K562 (cell line): Measurements from ENCODE around the gene PRXL2A. TPM values are rescaled to one million over a fixed set of nuclear protein-coding genes. Genes with fewer than 3 reads are reported as not detected.

Source experiments
- BRD9 ChIP-seq: fragments of 450-650 bp; IDR thresholded peaks from 2 replicates; pipeline ENCODE4 v1.6.1; 2018; ENCODE audit warnings: low read depth; ENCODE audit not compliant: partially characterized antibody
- CBFA2T3 ChIP-seq: fragments of 450-650 bp; IDR thresholded peaks from 2 replicates; pipeline ENCODE4 v1.6.1; 2017
- EZH2 ChIP-seq: IDR thresholded peaks from 2 replicates; pipeline ENCODE4 v1.6.1; 2012; ENCODE audit warnings: low read depth, mild to moderate bottlenecking, inconsistent platforms, low read length, borderline replicate concordance
- FOXJ2 ChIP-seq: fragments of 200-800 bp; sonication (Bioruptor generic); IDR thresholded peaks from 2 replicates; pipeline ENCODE4 v1.6.1; 2016; ENCODE audit warnings: missing genetic modification characterization, missing compliant biosample characterization
- GABPA ChIP-seq: fragments of 200-800 bp; sonication (Bioruptor generic); conservative IDR thresholded peaks from 2 replicates; pipeline ENCODE4 v1.6.1; 2016; ENCODE audit warnings: low read depth, missing genetic modification characterization, missing compliant biosample characterization
- MAZ ChIP-seq, 2 experiments: fragments of 450-650 bp in 1 of 2; sonication (generic) in 1 of 2; formaldehyde crosslinking; IDR thresholded peaks in 1 of 2; conservative IDR thresholded peaks in 1 of 2; 2 replicates each; pipeline versions ENCODE4 v1.4.0 to v1.5.0; 2020; ENCODE audit warnings: mild to moderate bottlenecking in 1 of 2, missing genetic modification reagents in 1 of 2
- MIER1 ChIP-seq: fragments of 450-650 bp; IDR thresholded peaks from 2 replicates; pipeline ENCODE4 v1.6.1; 2016; ENCODE audit warnings: antibody characterized with exemption, mild to moderate bottlenecking, low read depth
- NBN ChIP-seq: fragments of 450-650 bp; IDR thresholded peaks from 2 replicates; pipeline ENCODE4 v1.6.1; 2016; ENCODE audit warnings: low read depth, mild to moderate bottlenecking
- PHF21A ChIP-seq: fragments of 450-650 bp; IDR thresholded peaks from 2 replicates; pipeline ENCODE4 v1.6.1; 2017; ENCODE audit warnings: low read depth, borderline replicate concordance
- RBM22 ChIP-seq: fragments of 200-400 bp; formaldehyde crosslinking; IDR thresholded peaks from 2 replicates; pipeline ENCODE4 v1.6.1; 2018; ENCODE audit warnings: low read length, low read depth; ENCODE audit not compliant: poor library complexity, severe bottlenecking
- SMC3 ChIP-seq: conservative IDR thresholded peaks from 2 replicates; pipeline ENCODE4 v1.6.1; 2011; ENCODE audit warnings: low read depth, low read length, improper control_type of control experiment; ENCODE audit not compliant: insufficient read depth
- TBP ChIP-seq: optimal IDR thresholded peaks from 2 replicates; pipeline ENCODE3; 2011; ENCODE audit warnings: low read depth, low read length, improper control_type of control experiment
- TCF7 ChIP-seq: sonication (generic); IDR thresholded peaks from 2 replicates; pipeline ENCODE4 v1.6.1; 2016; ENCODE audit warnings: antibody characterized with exemption, borderline replicate concordance
- TEAD4 ChIP-seq, 2 experiments: sonication (generic) in 1 of 2; formaldehyde crosslinking in 1 of 2; IDR thresholded peaks; 2 replicates each; pipeline versions ENCODE4 v1.6.1 to v1.8.0; 2012 to 2022; ENCODE audit warnings: borderline replicate concordance in 1 of 2, inconsistent platforms in 1 of 2, low read length in 1 of 2, mild to moderate bottlenecking in 1 of 2, missing genetic modification reagents in 1 of 2
- ZKSCAN1 ChIP-seq: fragments of 150-350 bp; IDR thresholded peaks from 2 replicates; pipeline ENCODE4 v1.6.1; 2016; ENCODE audit warnings: low read depth, low read length
- ZNF143 ChIP-seq: sonication (generic); formaldehyde crosslinking; IDR thresholded peaks from 2 replicates; pipeline ENCODE4 v1.9.0; 2022; ENCODE audit warnings: mild to moderate bottlenecking, missing genetic modification reagents
- ZNF165 ChIP-seq: fragments of 250-450 bp; sonication (Bioruptor Pico); IDR thresholded peaks from 2 replicates; pipeline ENCODE4 v1.4.0; 2020; ENCODE audit warnings: borderline replicate concordance
- ZNF232 ChIP-seq: sonication (generic); formaldehyde crosslinking; IDR thresholded peaks from 2 replicates; pipeline ENCODE4 v1.8.0; 2022; ENCODE audit warnings: mild to moderate bottlenecking, missing genetic modification reagents
- ZNF431 ChIP-seq: sonication (generic); formaldehyde crosslinking; IDR thresholded peaks from 2 replicates; pipeline ENCODE4 v1.8.0; 2022; ENCODE audit warnings: mild to moderate bottlenecking, missing genetic modification reagents
- polyA plus RNA-seq, 8 experiments: library from polyadenylated mRNA; depleted of rRNA in 4 of 8; stranded (reverse) in 5 of 8; unstranded in 3 of 8; fragments of >200 nt; fragmentation: Nextera tagmentation in 2 of 8; fragmentation: Illumina TruSeq in 1 of 8; extraction: Ambion mirVana in 2 of 8; extraction: Trizol in 1 of 8; gene quantifications; 2 replicates each; pipeline versions ENCODE4 v1.2.1 to v1.2.3, GENCODE V29; 2011 to 2014; ENCODE audit warnings: inconsistent platforms in 1 of 8, missing spikeins in 1 of 8
- total RNA-seq, 7 experiments: library from RNA; depleted of rRNA in 6 of 7; stranded (reverse); fragments of >200 nt in 6 of 7; fragmentation: Illumina TruSeq in 2 of 7; extraction: Trizol in 2 of 7; gene quantifications; 2 replicates each; pipeline versions ENCODE4 v1.2.1 to v1.2.3, GENCODE V29; 2011 to 2021; ENCODE audit warnings: low replicate concordance in 1 of 7
- TF ChIP-seq, protein P1 (sequence below): sonication (generic); formaldehyde crosslinking; IDR thresholded peaks from 2 replicates; pipeline ENCODE4 v1.8.1; 2023; ENCODE audit warnings: mild to moderate bottlenecking, missing genetic modification reagents
- TF ChIP-seq, protein P2 (sequence below): fragments of 200-800 bp; sonication (Bioruptor generic); IDR thresholded peaks from 2 replicates; pipeline ENCODE4 v1.6.1; 2017; ENCODE audit warnings: missing genetic modification characterization, missing compliant biosample characterization
- TF ChIP-seq, protein P3 (sequence below): fragments of 200-400 bp; formaldehyde crosslinking; IDR thresholded peaks from 2 replicates; pipeline ENCODE4 v1.6.1; 2017; ENCODE audit warnings: mild to moderate bottlenecking, low read depth, low read length, moderate library complexity

PRXL2A gene
- total and polyA plus RNA-seq, 9 of the 15 experiments (the other 6 are each of a cell fraction or from before 2014, with no cell fraction given), result 0.14 to 1.2 (median 0.75) TPM

DNA sequence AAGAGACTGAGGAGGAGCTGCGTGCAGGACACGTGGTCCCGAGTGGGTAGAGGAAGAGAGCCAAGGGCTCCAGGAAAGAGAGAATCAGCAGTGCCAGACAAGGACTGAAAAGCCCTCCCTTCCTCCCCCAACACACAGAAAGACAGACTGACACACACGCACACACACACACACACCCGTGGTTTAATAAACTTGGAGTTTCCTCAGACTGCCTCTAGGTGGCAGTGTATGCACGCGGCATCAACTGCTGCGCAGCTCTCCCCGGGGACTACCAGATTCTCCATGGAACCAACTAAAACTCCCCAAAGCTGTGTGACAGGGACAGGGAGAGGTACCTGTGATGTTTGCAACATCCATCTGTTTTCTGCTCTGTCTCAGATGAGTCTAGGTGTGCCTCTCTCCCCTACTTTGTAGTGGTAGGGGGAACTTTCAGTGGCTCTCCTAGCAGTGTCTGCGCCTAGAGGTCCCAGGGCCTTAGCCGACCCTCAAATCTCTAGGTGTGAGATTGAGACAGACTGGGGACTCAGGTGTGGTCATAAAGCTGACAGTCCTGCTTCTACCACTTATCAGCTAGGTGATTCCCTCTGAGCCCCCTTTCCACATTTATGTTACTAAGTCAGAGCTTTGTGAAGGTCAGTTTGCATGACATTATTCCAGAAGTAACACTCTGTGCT is 36.4 kb downstream of the PRXL2A start (continued):
- TF ChIP-seq ZNF165, result no peak
- TF ChIP-seq MAZ (CRISPR knock-in tag; conservative IDR thresholded peaks at IDR 0.05 in 1 of 2, IDR thresholded peaks at IDR 0.05 in 1 of 2), result peak; percentile 40 to 62; a peak in 3 of 4 replicates
- TF ChIP-seq SMC3, result peak; percentile 98
- TF ChIP-seq GABPA (tag), result no peak
- TF ChIP-seq EZH2, result no peak
- TF ChIP-seq, protein P1, sequence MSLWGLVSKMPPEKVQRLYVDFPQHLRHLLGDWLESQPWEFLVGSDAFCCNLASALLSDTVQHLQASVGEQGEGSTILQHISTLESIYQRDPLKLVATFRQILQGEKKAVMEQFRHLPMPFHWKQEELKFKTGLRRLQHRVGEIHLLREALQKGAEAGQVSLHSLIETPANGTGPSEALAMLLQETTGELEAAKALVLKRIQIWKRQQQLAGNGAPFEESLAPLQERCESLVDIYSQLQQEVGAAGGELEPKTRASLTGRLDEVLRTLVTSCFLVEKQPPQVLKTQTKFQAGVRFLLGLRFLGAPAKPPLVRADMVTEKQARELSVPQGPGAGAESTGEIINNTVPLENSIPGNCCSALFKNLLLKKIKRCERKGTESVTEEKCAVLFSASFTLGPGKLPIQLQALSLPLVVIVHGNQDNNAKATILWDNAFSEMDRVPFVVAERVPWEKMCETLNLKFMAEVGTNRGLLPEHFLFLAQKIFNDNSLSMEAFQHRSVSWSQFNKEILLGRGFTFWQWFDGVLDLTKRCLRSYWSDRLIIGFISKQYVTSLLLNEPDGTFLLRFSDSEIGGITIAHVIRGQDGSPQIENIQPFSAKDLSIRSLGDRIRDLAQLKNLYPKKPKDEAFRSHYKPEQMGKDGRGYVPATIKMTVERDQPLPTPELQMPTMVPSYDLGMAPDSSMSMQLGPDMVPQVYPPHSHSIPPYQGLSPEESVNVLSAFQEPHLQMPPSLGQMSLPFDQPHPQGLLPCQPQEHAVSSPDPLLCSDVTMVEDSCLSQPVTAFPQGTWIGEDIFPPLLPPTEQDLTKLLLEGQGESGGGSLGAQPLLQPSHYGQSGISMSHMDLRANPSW (CRISPR knock-in tag), result peak; percentile 60; the same call in 1 of the 2 replicates
- TF ChIP-seq NBN, result 0 out of 2 replicates have a peak, but pooled peaks have one; percentile 55
- TF ChIP-seq RBM22, result no peak
- TF ChIP-seq, protein P2, sequence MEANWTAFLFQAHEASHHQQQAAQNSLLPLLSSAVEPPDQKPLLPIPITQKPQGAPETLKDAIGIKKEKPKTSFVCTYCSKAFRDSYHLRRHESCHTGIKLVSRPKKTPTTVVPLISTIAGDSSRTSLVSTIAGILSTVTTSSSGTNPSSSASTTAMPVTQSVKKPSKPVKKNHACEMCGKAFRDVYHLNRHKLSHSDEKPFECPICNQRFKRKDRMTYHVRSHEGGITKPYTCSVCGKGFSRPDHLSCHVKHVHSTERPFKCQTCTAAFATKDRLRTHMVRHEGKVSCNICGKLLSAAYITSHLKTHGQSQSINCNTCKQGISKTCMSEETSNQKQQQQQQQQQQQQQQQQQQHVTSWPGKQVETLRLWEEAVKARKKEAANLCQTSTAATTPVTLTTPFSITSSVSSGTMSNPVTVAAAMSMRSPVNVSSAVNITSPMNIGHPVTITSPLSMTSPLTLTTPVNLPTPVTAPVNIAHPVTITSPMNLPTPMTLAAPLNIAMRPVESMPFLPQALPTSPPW (CRISPR knock-in tag), result peak; percentile 88
- TF ChIP-seq MIER1, result no peak
- TF ChIP-seq CBFA2T3, result peak; percentile 13; the same call in 1 of the 2 replicates
- peak; percentile 69 for TF ChIP-seq BRD9
- TF ChIP-seq, protein P3, sequence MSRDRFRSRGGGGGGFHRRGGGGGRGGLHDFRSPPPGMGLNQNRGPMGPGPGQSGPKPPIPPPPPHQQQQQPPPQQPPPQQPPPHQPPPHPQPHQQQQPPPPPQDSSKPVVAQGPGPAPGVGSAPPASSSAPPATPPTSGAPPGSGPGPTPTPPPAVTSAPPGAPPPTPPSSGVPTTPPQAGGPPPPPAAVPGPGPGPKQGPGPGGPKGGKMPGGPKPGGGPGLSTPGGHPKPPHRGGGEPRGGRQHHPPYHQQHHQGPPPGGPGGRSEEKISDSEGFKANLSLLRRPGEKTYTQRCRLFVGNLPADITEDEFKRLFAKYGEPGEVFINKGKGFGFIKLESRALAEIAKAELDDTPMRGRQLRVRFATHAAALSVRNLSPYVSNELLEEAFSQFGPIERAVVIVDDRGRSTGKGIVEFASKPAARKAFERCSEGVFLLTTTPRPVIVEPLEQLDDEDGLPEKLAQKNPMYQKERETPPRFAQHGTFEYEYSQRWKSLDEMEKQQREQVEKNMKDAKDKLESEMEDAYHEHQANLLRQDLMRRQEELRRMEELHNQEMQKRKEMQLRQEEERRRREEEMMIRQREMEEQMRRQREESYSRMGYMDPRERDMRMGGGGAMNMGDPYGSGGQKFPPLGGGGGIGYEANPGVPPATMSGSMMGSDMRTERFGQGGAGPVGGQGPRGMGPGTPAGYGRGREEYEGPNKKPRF, result no peak
- 0 out of 2 replicates have a peak, but pooled peaks have one; percentile 18 for TF ChIP-seq ZNF143
- TF ChIP-seq ZNF431, result peak; percentile 43; the same call in 1 of the 2 replicates
- 0 out of 2 replicates have a peak, but pooled peaks have one; percentile 21 for TF ChIP-seq ZKSCAN1
- TF ChIP-seq TEAD4 (IDR thresholded peaks at IDR 0.05; ENCODE audit: low read length), result 0 out of 2 replicates have a peak, but pooled peaks have one; percentile 23
- no peak for TF ChIP-seq TEAD4 (CRISPR knock-in tag; IDR thresholded peaks at IDR 0.05; ENCODE audit: borderline replicate concordance)
- no peak for TF ChIP-seq ZNF232 (CRISPR knock-in tag)
- TF ChIP-seq TCF7, result 0 out of 2 replicates have a peak, but pooled peaks have one; percentile 30
- peak; percentile 38 for TF ChIP-seq TBP
- TF ChIP-seq PHF21A, result 0 out of 2 replicates have a peak, but pooled peaks have one; percentile 47
- 0 out of 2 replicates have a peak, but pooled peaks have one; percentile 59 for TF ChIP-seq FOXJ2 (tag)
